HG03045 (cell line): ENCODE measurements around the gene TMEM62.

Experiments used
- ATAC-seq: cut with Tn5 transposase; IDR thresholded peaks from one replicate; pipeline ENCODE4 v1.9.1; 2021; ENCODE audit warnings: mild to moderate bottlenecking, moderate library complexity; ENCODE audit not compliant: unreplicated experiment

Gene TMEM62

DNA sequence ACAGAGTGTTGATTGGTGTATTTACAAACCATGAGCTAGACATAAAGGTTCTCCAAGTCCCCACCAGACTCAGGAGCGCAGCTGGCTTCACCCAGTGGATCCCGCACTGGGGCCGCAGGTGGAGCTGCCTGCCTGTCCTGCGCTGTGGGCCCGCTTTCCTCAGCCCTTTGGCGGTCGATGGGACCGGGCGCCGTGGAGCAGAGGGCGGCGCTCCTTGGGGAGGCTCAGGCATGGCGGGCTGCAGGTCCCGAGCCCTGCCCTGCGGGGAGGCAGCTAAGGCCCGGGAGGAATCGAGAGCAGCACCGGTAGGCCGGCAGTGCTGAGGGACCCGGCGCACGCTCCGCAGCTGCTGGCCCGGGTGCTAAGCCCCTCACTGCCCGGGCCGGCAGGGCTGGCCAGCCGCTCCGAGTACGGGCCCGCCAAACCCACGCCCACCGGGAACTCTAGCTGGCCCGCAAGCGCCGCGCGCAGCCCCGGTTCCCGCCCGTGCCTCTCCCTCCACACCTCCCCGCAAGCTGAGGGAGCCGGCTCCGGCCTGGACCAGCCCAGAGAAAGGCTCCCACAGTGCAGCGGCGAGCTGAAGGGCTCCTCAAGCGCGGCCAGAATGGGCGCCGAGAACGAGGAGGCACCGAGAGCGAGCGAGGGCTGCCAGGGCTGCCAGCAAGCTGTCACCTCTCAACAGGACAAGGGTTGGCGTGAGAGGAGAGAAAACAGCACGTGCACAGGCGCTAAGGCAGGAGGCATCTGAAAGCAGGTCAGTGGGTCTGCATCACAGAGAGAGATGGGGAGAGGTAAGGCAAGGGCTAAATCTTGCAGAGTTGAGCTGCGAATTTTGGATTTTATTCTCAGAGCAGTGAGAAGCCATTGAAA is 93.3 kb downstream of the TMEM62 start:
- ATAC-seq = no peak

- no peak for ATAC-seq
Measured at GRCh38 chr15:43229977-43230376, 96.6 kb downstream of the TMEM62 start.

DNA sequence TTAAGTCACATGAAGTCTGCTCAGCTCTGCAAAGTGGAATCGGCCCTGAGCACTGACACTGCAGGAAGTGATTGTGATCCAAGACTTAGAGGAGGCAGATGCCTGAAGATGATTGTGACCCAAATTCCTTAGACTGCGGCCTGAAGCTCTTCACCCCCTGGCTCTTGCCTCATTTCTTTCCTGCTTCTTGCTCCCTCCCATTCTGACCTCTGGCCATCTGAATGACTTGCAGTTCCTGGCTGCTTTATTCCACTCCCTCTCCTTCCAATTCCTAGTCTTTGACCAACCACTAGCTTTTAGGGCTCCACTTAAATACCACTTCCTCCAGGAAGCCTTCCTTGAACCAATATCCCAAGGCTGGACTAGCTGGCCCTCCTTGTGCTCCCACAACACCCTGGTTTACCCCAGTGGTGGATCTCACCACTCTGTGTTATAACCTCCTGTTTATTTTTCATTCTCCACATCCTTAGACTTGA is 97.3 kb downstream of the TMEM62 start:
- ATAC-seq = no peak

- ATAC-seq = no peak
Measured at GRCh38 chr15:43232289-43232874, 99.0 kb downstream of the TMEM62 start.
